ENCODE data around the gene USP35.

GRCh38 chr11:78196661-78197091 is 8.0 kb downstream of the USP35 start:
- TF ChIP-seq, protein P1, sequence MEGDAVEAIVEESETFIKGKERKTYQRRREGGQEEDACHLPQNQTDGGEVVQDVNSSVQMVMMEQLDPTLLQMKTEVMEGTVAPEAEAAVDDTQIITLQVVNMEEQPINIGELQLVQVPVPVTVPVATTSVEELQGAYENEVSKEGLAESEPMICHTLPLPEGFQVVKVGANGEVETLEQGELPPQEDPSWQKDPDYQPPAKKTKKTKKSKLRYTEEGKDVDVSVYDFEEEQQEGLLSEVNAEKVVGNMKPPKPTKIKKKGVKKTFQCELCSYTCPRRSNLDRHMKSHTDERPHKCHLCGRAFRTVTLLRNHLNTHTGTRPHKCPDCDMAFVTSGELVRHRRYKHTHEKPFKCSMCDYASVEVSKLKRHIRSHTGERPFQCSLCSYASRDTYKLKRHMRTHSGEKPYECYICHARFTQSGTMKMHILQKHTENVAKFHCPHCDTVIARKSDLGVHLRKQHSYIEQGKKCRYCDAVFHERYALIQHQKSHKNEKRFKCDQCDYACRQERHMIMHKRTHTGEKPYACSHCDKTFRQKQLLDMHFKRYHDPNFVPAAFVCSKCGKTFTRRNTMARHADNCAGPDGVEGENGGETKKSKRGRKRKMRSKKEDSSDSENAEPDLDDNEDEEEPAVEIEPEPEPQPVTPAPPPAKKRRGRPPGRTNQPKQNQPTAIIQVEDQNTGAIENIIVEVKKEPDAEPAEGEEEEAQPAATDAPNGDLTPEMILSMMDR (IDR thresholded peaks at IDR 0.05): no peak
- TF ChIP-seq POLR2AphosphoS5 (IDR thresholded peaks at IDR 0.05) (no peak), EP300 (IDR thresholded peaks at IDR 0.05) (no peak)

Measured in sigmoid colon (tissue), 4 donors.